A549 (cell line): ENCODE data around the gene POLR1E.

Experiments used
- CTCF ChIP-seq: fragments of >200 bp; sonication (Bioruptor Twin); formaldehyde crosslinking; IDR thresholded peaks from 3 replicates; pipeline ENCODE4 v1.5.1; 2016
- EHMT2 ChIP-seq: fragments of 200-600 bp; sonication (generic); IDR thresholded peaks from 2 replicates; pipeline ENCODE4 v1.6.1; 2016; ENCODE audit warnings: antibody characterized with exemption, low read depth, mild to moderate bottlenecking, moderate library complexity
- EP300 ChIP-seq, 2 experiments: fragments of >200 bp; sonication (Bioruptor Twin); formaldehyde crosslinking; IDR thresholded peaks; 2 replicates in 1 of 2; 3 replicates in 1 of 2; pipeline ENCODE4 v1.6.1; 2016 to 2017
- JUNB ChIP-seq: fragments of >200 bp; sonication (Bioruptor Twin); formaldehyde crosslinking; IDR thresholded peaks from 2 replicates; pipeline ENCODE4 v1.6.1; 2016
- MAZ ChIP-seq: fragments of 150-350 bp; IDR thresholded peaks from 2 replicates; pipeline ENCODE4 v1.6.1; 2014; ENCODE audit warnings: antibody characterized with exemption, low read depth, low read length, borderline replicate concordance
- POLR2A ChIP-seq: IDR thresholded peaks from 2 replicates; pipeline ENCODE4 v1.6.1; 2012; ENCODE audit warnings: mild to moderate bottlenecking, low read length
- RAD21 ChIP-seq, 2 experiments: fragments of >200 bp in 1 of 2; sonication (Bioruptor Twin) in 1 of 2; formaldehyde crosslinking in 1 of 2; IDR thresholded peaks in 1 of 2; conservative IDR thresholded peaks in 1 of 2; 2 replicates in 1 of 2; 3 replicates in 1 of 2; pipeline ENCODE4 v1.6.1; 2012 to 2018; ENCODE audit warnings: inconsistent platforms in 1 of 2
- RARB ChIP-seq: fragments of 250-450 bp; sonication (Bioruptor Pico); IDR thresholded peaks from 2 replicates; pipeline ENCODE4 v1.8.0; 2021; ENCODE audit warnings: mild to moderate bottlenecking, moderate library complexity
- REST ChIP-seq: fragments of 200-600 bp; sonication (generic); IDR thresholded peaks from 2 replicates; pipeline ENCODE4 v1.6.1; 2016; ENCODE audit warnings: antibody characterized with exemption, mild to moderate bottlenecking, moderate library complexity
- SREBF2 ChIP-seq: fragments of 450-650 bp; IDR thresholded peaks from 2 replicates; pipeline ENCODE4 v1.6.1; 2014; ENCODE audit warnings: mild to moderate bottlenecking, moderate library complexity
- TF ChIP-seq, protein P1 (sequence below): fragments of 250-450 bp; sonication (Bioruptor Pico); IDR thresholded peaks from 2 replicates; pipeline ENCODE4 v1.5.0; 2021; ENCODE audit warnings: mild to moderate bottlenecking, moderate library complexity, borderline replicate concordance

DNA sequence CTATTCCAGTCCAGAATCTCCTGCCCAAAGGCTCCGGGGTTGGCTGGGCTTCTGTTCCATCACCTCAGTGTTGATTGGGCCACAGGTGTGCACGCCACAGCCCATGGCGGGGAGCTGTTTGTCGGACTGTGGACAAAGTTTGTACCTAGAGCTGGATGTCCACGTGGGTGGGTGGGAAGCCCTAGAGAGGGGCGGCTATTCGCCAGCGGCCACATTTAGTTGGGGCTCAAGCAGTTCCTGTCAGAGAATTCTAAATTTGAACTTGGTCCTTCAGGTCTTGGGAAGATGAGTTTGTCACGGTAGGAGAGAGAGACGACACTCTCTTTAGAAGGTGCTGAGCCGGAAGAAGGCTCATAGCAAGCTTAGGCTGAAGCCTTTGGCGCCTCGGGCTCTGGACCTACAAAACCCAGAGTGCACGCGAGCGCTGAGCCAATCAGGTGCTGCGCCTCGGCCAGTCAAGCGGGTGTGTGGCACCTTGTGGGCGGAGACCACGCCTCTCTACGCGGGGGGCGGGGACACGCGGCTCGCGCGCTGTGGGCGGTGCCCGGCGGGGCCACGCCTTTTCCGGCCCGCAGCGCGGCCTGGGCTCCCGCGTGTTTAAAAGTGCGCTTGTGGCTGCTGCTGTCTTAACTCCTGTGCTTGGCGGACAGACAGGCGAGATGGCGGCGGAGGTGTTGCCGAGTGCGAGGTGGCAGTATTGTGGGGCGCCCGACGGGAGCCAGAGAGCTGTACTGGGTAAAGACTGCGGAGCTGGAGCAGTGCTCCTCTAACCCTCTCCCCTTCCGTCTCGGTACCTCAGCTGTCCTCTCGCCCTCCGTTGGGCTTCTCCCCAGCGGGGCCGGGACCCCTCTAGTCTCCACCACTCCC lies at the start of gene POLR1E:
- TF ChIP-seq POLR2A: peak; percentile 87
- TF ChIP-seq EHMT2: no peak
- no peak for TF ChIP-seq MAZ
- no peak for TF ChIP-seq CTCF
- TF ChIP-seq SREBF2: no peak
- no peak for TF ChIP-seq RAD21 (conservative IDR thresholded peaks at IDR 0.05 in 1 of 2, IDR thresholded peaks at IDR 0.05 in 1 of 2)
- TF ChIP-seq JUNB: no peak
- TF ChIP-seq, protein P1, sequence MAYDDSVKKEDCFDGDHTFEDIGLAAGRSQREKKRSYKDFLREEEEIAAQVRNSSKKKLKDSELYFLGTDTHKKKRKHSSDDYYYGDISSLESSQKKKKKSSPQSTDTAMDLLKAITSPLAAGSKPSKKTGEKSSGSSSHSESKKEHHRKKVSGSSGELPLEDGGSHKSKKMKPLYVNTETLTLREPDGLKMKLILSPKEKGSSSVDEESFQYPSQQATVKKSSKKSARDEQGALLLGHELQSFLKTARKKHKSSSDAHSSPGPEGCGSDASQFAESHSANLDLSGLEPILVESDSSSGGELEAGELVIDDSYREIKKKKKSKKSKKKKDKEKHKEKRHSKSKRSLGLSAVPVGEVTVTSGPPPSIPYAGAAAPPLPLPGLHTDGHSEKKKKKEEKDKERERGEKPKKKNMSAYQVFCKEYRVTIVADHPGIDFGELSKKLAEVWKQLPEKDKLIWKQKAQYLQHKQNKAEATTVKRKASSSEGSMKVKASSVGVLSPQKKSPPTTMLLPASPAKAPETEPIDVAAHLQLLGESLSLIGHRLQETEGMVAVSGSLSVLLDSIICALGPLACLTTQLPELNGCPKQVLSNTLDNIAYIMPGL (CRISPR knock-in tag): no peak
- no peak for TF ChIP-seq REST
- no peak for TF ChIP-seq EP300 (IDR thresholded peaks at IDR 0.05)
- no peak for TF ChIP-seq RARB (CRISPR knock-in tag)
